ENCODE data around the gene CDA. TPM values are rescaled to one million over a fixed set of nuclear protein-coding genes. Genes with fewer than 3 reads are reported as not detected.

CDA gene
- total RNA-seq = 0.32 and 1.4 TPM in 2 replicates

DNA sequence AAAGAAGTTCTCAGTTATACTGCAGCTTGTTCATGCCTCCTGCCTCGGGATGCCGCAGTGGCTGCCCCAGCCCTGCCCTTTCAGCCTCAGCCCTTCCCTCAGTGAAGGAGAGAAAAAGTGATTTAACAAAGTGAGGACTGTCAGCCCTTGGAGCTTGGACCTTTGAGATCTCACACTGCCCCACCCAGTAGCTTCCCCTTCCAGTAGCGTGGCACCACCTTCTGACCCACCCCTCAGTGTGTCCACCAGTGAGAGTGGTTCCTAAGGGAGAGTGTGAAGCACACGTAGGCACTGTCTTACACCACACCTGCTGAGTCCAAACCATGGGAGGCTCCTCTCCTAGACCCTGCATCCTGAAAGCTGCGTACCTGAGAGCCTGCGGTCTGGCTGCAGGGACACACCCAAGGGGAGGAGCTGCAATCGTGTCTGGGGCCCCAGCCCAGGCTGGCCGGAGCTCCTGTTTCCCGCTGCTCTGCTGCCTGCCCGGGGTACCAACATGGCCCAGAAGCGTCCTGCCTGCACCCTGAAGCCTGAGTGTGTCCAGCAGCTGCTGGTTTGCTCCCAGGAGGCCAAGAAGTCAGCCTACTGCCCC, at the start of gene CDA:
TSS of gene CDA (plus strand) at position 464 of the 592 bp plus-strand sequence. CDS start at position 497, 33 bp downstream.

DNA sequence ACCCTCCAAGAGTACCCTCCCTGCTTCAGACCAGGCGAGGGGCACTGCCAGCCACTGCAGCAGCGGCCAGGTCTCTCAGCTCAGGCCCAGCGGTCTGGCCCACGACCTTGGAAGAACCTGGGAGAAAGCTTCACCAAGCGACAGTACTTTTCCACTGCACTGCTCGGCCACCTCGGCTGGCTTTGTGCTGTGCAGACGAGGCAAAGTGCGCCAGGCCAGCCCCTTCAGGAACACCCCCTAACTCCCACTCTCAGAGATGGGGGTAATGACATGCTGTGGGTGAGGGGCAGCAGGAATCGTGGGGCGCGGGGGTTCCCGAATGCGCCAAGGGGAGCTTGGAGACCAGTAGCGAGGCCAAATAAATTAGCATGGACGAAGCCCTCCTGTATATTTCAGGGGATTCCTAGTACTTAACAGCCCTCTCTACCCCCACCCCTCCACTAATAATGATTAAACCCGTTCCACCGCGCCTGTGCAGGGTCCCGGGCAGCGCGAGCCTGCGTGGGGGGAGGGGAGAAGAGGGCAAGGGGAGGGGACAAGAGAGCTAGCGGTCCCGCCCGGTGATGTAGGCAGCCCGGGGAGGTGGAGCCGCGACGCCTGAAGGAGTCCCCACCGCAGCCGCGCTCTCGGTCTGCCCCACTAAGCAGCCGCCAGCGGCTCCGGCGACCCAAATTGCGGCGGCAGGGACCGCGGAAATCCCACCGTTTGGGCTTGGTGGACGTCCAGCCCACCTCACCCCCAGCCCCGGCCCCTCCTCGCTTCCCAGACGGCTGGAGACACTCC, 36.8 kb upstream of the CDA start, which contains the start of gene FAM43B:
TSS of gene FAM43B (plus strand) at position 629 of the 783 bp plus-strand sequence. CDS start 401 bp downstream, outside the sequence.

DNA sequence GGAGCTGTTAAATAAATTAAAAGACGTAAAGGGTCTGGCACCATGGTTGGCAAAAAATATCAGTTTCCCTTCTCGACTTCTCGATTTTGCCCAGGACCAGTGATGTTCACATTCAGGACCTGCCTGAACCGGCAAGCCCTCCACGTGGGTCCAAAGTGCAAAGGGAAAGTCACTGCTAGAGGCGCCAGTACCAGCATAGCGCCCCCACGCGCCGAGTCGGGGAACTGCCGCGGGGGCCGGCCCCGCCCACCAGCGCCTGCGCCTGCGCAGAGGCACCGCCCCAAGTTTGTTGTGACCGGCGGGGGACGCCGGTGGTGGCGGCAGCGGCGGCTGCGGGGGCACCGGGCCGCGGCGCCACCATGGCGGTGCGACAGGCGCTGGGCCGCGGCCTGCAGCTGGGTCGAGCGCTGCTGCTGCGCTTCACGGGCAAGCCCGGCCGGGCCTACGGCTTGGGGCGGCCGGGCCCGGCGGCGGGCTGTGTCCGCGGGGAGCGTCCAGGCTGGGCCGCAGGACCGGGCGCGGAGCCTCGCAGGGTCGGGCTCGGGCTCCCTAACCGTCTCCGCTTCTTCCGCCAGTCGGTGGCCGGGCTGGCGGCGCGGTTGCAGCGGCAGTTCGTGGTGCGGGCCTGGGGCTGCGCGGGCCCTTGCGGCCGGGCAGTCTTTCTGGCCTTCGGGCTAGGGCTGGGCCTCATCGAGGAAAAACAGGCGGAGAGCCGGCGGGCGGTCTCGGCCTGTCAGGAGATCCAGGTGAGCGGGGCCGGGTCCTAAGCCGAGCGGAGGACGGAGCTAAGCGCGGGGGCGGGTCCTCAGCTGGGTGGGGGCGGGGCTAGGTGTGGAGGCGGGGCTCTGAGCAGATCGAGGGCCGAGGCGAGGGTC, 44.5 kb downstream of the CDA start, which contains the start of gene PINK1:
TSS of gene PINK1 (plus strand) at position 269 of the 875 bp plus-strand sequence. CDS start at position 360, 91 bp downstream.

DNA sequence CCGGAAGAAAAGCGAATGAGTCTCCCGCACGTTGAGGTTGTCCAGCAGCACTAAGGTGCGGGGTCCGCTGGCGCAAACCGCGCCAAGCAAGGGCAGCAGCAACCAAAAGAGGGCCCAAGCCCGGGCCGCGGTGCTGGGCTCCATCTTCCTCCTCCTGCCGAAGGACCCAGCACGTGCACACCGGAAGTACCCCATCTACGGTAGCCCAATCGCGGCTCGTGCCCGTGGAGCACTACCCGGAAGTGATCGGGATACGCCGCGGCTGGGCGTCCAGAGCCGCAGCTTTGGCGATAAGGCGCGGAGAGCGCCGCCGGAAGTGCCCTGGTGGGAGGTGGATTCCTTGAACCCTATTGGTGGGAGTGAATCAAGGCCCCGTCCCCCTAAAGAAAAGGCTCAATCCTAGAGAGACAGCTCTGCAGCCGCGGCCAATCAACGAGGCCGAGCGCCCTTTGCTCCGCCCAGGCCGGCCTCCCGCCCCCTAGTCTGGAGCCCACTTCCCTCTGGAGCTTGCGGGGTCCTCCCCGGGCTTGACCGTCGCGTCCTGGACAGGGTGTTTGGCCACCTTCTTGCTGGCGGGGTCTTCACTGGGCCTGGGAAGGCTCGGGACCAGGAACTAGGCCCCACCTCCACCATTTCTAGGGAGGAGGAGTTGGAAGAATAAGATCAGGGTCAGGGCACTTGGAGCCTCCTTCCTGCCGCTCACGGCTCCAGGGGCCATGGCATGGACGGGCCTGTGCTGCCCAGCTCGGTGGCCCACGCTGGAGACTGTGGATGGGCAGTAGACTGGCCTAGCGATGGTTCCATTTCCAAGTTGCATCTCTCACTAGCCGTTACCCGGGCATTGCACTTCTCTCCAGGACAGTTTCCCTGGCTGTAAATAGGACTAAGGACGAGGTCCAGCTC, 72.6 kb downstream of the CDA start, which contains the start of gene DDOST:
TSS of gene DDOST (minus strand) at position 163 of the 903 bp plus-strand sequence. CDS start at position 144, 19 bp downstream.

Other genes starting within 250 kb of the CDA start
- 4.2 and 5.2 TPM in 2 replicates for gene CAMK2N1, start 102.9 kb upstream of the CDA start, total RNA-seq
- 19.6 and 43.1 TPM in 2 replicates for gene MUL1, start 80.9 kb upstream of the CDA start, total RNA-seq
- gene FAM43B, start 36.5 kb upstream of the CDA start, total RNA-seq = 0.06 TPM in 1 of 2 replicates, not detected in the other
- gene PINK1, start 44.4 kb downstream of the CDA start, total RNA-seq = 48.4 and 69.4 TPM in 2 replicates
- 270 and 327 TPM in 2 replicates for gene DDOST, start 72.3 kb downstream of the CDA start, total RNA-seq
- gene KIF17, start 128.9 kb downstream of the CDA start, total RNA-seq = 19.1 and 22.4 TPM in 2 replicates
- 0.16 and 1.4 TPM in 2 replicates for gene SH2D5, start 143.6 kb downstream of the CDA start, total RNA-seq
- gene HP1BP3, start 198.2 kb downstream of the CDA start, total RNA-seq = 157 and 268 TPM in 2 replicates

Data from bladder microvascular endothelial cell (primary cell).